WTC11 (cell line): ENCODE measurements around the gene GTF3C4.

Experiments used
- TF ChIP-seq, protein P1 (sequence below): fragments of 250-450 bp; sonication (Bioruptor Pico); IDR thresholded peaks from 2 replicates; pipeline ENCODE4 v2.1.2; 2022; ENCODE audit warnings: mild to moderate bottlenecking, moderate library complexity
- TF ChIP-seq, protein P2 (sequence below): fragments of 200-600 bp; IDR thresholded peaks from 2 replicates; pipeline ENCODE4 v1.8.0; 2022; ENCODE audit warnings: antibody characterized with exemption

DNA sequence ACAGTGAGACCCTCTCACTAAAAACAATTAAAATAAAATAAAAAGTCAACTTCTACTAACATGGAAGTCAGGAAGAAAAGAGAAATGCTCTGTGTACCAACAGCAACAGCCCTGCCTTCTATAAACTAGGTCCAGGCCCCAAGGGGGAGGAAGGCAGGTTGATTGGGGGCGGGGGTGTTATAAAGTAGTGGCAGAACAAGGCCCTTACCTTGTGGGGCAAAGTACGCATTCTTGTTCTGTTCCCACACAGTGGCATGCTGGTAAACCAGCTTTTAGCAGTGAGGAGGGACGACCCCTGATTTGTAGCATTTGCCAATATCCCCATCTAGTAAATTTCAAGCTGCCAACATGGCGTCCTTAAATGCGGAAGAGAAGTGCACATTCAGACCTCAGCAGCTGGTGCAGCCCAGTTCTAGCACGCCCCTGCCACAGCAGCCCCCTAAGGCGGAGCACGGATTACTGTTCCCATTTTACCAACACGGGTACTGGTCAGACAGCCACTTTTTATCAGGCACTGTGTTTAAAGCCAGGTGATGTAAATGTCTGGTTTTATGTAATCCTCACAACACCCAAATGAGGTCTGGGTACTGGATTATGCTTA is 69.5 kb downstream of the GTF3C4 start:
- TF ChIP-seq, protein P1, sequence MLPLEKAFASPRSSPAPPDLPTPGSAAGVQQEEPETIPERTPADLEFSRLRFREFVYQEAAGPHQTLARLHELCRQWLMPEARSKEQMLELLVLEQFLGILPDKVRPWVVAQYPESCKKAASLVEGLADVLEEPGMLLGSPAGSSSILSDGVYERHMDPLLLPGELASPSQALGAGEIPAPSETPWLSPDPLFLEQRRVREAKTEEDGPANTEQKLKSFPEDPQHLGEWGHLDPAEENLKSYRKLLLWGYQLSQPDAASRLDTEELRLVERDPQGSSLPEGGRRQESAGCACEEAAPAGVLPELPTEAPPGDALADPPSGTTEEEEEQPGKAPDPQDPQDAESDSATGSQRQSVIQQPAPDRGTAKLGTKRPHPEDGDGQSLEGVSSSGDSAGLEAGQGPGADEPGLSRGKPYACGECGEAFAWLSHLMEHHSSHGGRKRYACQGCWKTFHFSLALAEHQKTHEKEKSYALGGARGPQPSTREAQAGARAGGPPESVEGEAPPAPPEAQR (CRISPR knock-in tag): no peak
- TF ChIP-seq, protein P2, sequence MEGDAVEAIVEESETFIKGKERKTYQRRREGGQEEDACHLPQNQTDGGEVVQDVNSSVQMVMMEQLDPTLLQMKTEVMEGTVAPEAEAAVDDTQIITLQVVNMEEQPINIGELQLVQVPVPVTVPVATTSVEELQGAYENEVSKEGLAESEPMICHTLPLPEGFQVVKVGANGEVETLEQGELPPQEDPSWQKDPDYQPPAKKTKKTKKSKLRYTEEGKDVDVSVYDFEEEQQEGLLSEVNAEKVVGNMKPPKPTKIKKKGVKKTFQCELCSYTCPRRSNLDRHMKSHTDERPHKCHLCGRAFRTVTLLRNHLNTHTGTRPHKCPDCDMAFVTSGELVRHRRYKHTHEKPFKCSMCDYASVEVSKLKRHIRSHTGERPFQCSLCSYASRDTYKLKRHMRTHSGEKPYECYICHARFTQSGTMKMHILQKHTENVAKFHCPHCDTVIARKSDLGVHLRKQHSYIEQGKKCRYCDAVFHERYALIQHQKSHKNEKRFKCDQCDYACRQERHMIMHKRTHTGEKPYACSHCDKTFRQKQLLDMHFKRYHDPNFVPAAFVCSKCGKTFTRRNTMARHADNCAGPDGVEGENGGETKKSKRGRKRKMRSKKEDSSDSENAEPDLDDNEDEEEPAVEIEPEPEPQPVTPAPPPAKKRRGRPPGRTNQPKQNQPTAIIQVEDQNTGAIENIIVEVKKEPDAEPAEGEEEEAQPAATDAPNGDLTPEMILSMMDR: no peak
